Mucosa of descending colon (tissue), 3 donors: ENCODE measurements around the gene RPF1. TPM values are rescaled to one million over a fixed set of nuclear protein-coding genes. Genes with fewer than 3 reads are reported as not detected.
"Not testable (repeated sequence)": the region's sequence is repeated elsewhere in the genome, so short reads cannot be mapped to it uniquely, and the experiment has no call there.

Source experiments
- ATAC-seq: fragments of 200-7000 bp; cut with Tn5 transposase; one replicate; pipeline ENCODE4 v1.9.1; 2020; ENCODE audit warnings: mild to moderate bottlenecking, moderate library complexity
- DNase-seq, 3 donors: peaks; one replicate each; pipeline ENCODE4 v3.0.0-alpha.2; 2020
- H3K36me3 ChIP-seq: fragments of 200-600 bp; one replicate; pipeline ENCODE4 v1.8.0; 2021; ENCODE audit warnings: low read depth, mild to moderate bottlenecking
- H3K4me1 ChIP-seq: fragments of 200-600 bp; one replicate; pipeline ENCODE4 v1.8.0; 2021; ENCODE audit warnings: low read depth, mild to moderate bottlenecking
- H3K4me3 ChIP-seq: fragments of 200-600 bp; one replicate; pipeline ENCODE4 v1.8.0; 2021; ENCODE audit warnings: mild to moderate bottlenecking
- H3K9me3 ChIP-seq: fragments of 200-600 bp; one replicate; pipeline ENCODE4 v1.8.0; 2021; ENCODE audit warnings: mild to moderate bottlenecking
- intact Hi-C, 2 donors: fragments of 100-400 bp; cut with DNase I in 1 of 2; cut with micrococcal nuclease in 1 of 2; formaldehyde crosslinking; loops; one replicate each; pipeline versions ENCODE4 v1.11.0 to v1.11.1; 2022; cut with DNase I, micrococcal nuclease
- total RNA-seq, 3 donors: library from RNA; stranded (reverse); fragmentation: NEBNext Ultra II Directional in 2 of 3; extraction: Animal tissue kit (Norgen Biotek cat#: 25700) in 2 of 3; gene quantifications; one replicate each; pipeline versions ENCODE4 v1.2.1 to v1.2.4, GENCODE V29; 2021 to 2023
- TF ChIP-seq, protein P1 (sequence below): fragments of 200-600 bp; IDR thresholded peaks from one replicate; pipeline ENCODE4 v1.8.0; 2022; ENCODE audit warnings: antibody characterized with exemption, mild to moderate bottlenecking
- donor health status: DM: no; HTN: no; CAD: no; lungs with moderate emphysema.
- donor health status: DM: no; HTN: no; CAD: no.
- donor health status: DM: no; HTN: yes; CAD: no.

The RPF1 gene
- total RNA-seq, 3 donors from 2014 or later = 24.3 to 28.8 (median 25.8) TPM

DNA sequence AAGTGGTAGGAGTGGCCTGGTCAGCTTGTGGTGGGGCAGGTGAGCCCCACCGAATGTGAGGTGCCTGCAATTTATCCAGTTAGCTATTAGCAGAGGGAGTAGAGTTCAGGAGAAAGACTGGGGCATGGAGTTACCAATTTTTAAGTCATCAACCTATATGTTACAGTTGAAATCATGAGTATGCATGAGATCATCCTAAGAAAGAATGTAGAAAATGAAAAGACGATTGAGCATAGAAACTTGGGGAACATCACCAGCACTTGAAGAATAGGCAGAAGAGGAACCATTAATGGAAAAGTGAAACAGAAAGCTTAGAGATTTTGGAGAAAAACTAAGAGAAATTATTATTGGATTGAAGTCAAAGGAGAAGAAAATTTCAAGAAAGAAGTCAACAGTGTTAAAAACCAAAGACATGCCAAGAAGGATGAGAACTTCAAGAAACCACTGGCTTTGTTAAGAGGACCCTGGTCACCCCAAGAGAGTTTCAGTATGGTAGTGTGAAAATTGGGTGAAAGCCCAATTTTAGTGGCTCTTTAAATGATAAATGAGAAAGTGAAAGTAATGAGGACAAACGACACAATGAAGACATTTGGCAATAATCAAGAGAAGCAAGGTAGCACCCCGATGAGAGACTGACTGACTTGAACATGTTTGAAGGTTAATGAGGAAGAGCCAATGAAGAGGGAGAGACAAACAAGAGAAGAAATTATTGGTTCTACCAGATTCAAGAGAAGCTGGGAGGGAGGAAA is 44.1 kb upstream of the RPF1 start:
- Histone ChIP-seq H3K36me3 (no peaks in the 10 kb centered on the region), H3K4me3 (no peak overlapping the region), H3K4me1 (peaks cover 6% of the 10 kb centered on the region), H3K9me3 (no peaks in the 10 kb centered on the region)
- no peak for DNase-seq
- ATAC-seq = no peak
- TF ChIP-seq, protein P1, sequence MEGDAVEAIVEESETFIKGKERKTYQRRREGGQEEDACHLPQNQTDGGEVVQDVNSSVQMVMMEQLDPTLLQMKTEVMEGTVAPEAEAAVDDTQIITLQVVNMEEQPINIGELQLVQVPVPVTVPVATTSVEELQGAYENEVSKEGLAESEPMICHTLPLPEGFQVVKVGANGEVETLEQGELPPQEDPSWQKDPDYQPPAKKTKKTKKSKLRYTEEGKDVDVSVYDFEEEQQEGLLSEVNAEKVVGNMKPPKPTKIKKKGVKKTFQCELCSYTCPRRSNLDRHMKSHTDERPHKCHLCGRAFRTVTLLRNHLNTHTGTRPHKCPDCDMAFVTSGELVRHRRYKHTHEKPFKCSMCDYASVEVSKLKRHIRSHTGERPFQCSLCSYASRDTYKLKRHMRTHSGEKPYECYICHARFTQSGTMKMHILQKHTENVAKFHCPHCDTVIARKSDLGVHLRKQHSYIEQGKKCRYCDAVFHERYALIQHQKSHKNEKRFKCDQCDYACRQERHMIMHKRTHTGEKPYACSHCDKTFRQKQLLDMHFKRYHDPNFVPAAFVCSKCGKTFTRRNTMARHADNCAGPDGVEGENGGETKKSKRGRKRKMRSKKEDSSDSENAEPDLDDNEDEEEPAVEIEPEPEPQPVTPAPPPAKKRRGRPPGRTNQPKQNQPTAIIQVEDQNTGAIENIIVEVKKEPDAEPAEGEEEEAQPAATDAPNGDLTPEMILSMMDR = no peak
- intact Hi-C loops = loop anchor here in 1 of 2 donors (2.0 to 10.0 kb wide), 2 partner anchors 190 to 292 kb away; no protein-coding TSS in a partner anchor

DNA sequence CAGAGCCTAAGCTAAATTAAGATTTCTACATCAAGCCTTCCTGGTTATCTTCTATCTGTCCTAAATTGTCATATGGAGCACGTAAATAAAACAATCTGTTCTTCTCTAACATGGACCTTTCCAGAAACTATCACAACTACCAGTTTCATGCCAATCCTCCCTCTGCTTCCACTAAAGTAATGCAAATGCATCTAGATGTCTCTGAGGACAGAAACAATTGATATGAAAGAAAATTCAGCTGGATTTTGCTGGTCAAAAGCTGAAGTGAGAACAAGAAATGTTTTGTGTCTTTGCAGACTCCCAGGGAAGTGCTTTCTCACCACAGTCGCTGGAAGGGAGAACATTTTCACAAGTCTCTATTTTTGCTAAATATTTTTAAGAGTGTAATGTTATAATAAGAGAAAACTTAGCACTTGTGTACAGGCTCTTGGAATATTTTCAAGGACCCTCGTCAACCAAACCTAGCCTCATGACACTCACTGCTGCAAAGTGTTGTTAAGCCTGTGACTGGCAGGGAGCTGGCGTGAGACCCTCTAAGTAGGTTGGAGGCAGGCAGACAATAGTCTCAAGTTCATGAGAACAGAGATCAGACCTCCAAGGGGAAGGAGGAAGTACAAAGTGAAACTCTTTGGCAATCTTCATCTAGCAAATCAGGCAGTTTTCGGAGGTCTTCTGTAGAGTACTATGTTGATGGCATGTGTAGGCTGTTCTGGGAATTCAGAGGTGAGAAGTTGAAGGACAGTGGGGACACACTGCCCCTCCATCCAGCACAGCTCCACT is 42.0 kb upstream of the RPF1 start:
- Histone ChIP-seq H3K4me1 (peaks cover 6% of the 10 kb centered on the region), H3K4me3 (no peak overlapping the region), H3K36me3 (no peaks in the 10 kb centered on the region), H3K9me3 (no peaks in the 10 kb centered on the region)
- TF ChIP-seq, protein P1 = no peak
- intact Hi-C loops = loop anchor here in 1 of 2 donors (10.0 kb wide), 1 partner anchor 188 kb away; no protein-coding TSS in a partner anchor
- DNase-seq (no peak), ATAC-seq (peak; percentile 11)

DNA sequence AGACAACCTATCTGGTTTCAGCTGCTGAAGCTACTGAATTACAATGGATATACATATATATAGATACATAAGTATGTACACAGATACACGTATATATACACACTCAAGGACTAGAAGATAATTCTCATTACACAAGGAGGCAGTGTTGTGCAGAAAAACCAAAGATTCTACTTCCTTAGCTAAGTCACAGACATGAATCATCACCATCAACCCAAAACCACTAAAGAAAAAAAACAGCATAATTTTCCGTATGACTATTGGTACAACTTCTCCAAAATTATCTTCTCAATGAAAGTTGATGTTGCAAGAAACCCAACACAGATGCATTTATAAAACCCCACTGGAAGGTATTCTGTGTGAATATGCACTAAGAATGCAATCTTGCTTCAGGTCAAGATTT is 36.8 kb upstream of the RPF1 start:
- intact Hi-C loops = loop anchor here in 1 of 2 donors (10.0 kb wide), 1 partner anchor 163 kb away; no protein-coding TSS in a partner anchor
- Histone ChIP-seq H3K9me3 (no peaks in the 10 kb centered on the region), H3K36me3 (no peaks in the 10 kb centered on the region), H3K4me3 (no peak overlapping the region), H3K4me1 (no peaks in the 10 kb centered on the region)
- TF ChIP-seq, protein P1 = no peak
- peak in 1 of 3 donors; percentile 38 for DNase-seq
- ATAC-seq = peak; percentile 95

DNA sequence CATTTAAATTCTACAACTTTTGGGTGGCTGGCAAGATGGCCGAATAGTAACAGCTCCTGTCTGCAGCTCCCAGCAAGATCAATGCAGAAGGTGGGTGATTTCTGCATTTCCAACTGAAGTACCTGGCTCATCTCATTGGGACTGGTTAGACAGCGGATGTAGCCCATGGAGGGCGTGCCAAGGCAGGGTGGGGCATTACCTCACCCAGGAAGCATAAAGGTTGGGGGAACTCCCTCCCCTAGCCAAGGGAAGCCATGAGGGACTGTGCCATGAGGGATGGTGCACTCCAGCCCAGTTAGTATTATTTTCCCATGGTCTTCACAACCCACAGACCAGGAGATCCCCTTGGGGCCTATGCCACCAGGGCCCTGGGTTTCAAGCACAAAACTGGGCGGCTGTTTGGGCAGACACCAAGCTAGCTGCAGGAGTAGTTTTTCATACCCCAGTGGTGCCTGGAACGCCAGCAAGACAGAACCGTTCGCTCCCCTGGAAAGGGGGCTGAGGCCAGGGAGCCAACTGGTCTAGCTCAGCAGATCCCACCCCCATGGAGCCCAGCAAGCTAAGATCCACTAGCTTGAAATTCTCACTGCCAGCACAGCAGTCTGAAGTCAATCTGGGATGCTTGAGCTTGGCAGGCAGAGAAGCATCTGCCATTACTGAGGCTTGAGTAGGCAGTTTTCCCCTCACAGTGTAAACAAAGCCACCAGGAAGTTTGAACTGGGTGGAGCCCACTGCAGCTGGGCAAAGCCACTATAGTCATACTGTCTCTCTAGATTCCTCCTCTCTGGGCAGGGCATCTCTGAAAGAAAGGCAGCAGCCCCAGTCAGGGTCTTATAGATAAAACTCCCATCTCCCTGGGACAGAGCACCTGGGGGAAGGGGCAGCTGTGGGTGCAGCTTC is 36.1 kb upstream of the RPF1 start:
- not testable (repeated sequence) for H3K4me1 ChIP-seq, H3K4me3 ChIP-seq, H3K9me3 ChIP-seq, H3K36me3 ChIP-seq
- intact Hi-C loops = loop anchor here in 1 of 2 donors (10.0 kb wide), 1 partner anchor 162 kb away; no protein-coding TSS in a partner anchor
- ATAC-seq (peak; percentile 75), DNase-seq (peak; percentile 54 to 58 (median 58))

DNA sequence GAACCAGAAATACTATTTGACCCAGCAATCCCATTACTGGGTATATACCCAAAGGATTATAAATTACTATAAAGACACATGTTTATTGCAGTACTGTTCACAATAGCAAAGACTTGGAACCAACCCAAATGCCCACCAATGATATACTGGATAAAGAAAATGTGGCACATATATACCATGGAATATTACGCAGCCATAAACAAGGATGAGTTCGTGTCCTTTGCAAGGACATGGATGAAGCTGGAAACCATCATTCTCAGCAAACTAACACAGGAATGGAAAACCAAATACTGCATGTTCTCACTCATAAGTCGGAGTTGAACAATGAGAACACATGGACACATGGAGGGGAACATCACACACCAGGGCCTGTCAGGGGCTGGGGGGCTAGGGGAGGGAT is 30.4 kb upstream of the RPF1 start:
- H3K36me3 ChIP-seq, H3K4me1 ChIP-seq, H3K9me3 ChIP-seq, ATAC-seq, H3K4me3 ChIP-seq, DNase-seq: not testable (repeated sequence)
- intact Hi-C loops = loop anchor here in 1 of 2 donors (10.0 kb wide), 1 partner anchor 156 kb away; no protein-coding TSS in a partner anchor

DNA sequence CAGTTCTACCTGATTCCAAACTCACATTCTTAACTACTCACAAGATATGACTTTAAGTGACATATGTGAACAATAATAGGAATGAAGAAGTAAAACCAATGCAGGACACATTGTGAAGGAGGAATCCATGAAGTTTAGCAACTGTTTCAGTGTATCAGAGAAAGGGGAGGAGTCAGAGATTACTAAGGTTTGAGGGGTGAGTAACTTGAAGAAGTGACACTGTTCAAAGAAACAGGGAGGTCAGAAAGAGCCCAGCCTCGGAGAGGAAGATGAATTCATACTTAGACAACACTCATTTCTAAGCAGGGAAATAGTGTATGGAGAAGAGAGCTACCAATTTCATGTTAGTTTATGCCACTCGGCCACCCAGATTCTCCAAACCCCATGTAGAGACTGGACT is 28.2 kb upstream of the RPF1 start:
- no peaks in the 10 kb centered on the region for H3K9me3 ChIP-seq
- intact Hi-C loops = loop anchor here (10.0 kb wide), 2 partner anchors 314 to 324 kb away; no protein-coding TSS in a partner anchor
- no peak for ATAC-seq

More for the DNA sequence above, 28.2 kb upstream of the RPF1 start:
- Histone ChIP-seq H3K4me1 (no peaks in the 10 kb centered on the region), H3K4me3 (no peak overlapping the region), H3K36me3 (no peaks in the 10 kb centered on the region)
- no peak for DNase-seq
- TF ChIP-seq, protein P1 = no peak
